Prostate gland (tissue), 2 donors: ENCODE results near the gene HSF2BP. TPM values are rescaled to one million over a fixed set of nuclear protein-coding genes. Genes with fewer than 3 reads are reported as not detected.
"Not testable (repeated sequence)": the region's sequence is repeated elsewhere in the genome, so short reads cannot be mapped to it uniquely, and the experiment has no call there.

Source experiments
- DNase-seq: peaks from one replicate; pipeline ENCODE4 v3.0.0-alpha.2; 2019; ENCODE audit warnings: low spot score
- H3K27ac ChIP-seq, 2 donors: fragments of 200-600 bp; sonication (generic); 2 replicates each; pipeline ENCODE4 v1.5.1; 2017 to 2019
- H3K27me3 ChIP-seq: fragments of 200-600 bp; sonication (generic); replicated peaks from 2 replicates; pipeline ENCODE4 v1.5.1; 2019; ENCODE audit not compliant: insufficient read depth
- H3K36me3 ChIP-seq, 2 donors: fragments of 200-600 bp; sonication (generic); 1 replicate in 1 of 2; 2 replicates in 1 of 2; pipeline versions ENCODE4 v1.5.1 to v1.8.1; 2017 to 2019
- H3K4me1 ChIP-seq: fragments of 200-600 bp; sonication (generic); replicated peaks from 2 replicates; pipeline ENCODE4 v1.5.1; 2019
- H3K4me3 ChIP-seq, 2 donors: fragments of 200-600 bp; sonication (generic); 2 replicates each; pipeline ENCODE4 v1.5.1; 2017 to 2019
- H3K9me3 ChIP-seq: fragments of 200-600 bp; sonication (generic); 2 replicates; pipeline ENCODE4 v1.5.1; 2017
- WGBS: methylation state at CpG from one replicate; pipeline ENCODE4 v1.1.5; 2018; 5-methylcytosine and 5-hydroxymethylcytosine counted together
- intact Hi-C: fragments of 100-400 bp; cut with DNase I; formaldehyde crosslinking; loops from one replicate; pipeline ENCODE4 v1.14.2; 2022
- microRNA-seq: library from miRNA; unstranded; fragments of <30 nt; microRNA quantifications from one replicate; pipeline ENCODE4, GENCODE V29; 2016
- small RNA-seq, 2 donors: library from RNA; depleted of rRNA; stranded (forward); fragments of <200 nt; gene quantifications; one replicate each; pipeline ENCODE3, GENCODE V24; 2016
- total RNA-seq, 2 donors: library from RNA; depleted of rRNA; stranded (reverse); fragments of >200 nt; gene quantifications; one replicate each; pipeline ENCODE4 v1.1.0, GENCODE V29; 2016

Gene HSF2BP
- total RNA-seq, 2 donors from 2014 or later = 3.2 to 7.0 TPM

GRCh38 chr21:43479197-43479596 is 180.1 kb downstream of the HSF2BP start:
- H3K9me3 ChIP-seq, H3K4me3 ChIP-seq, H3K27me3 ChIP-seq, H3K36me3 ChIP-seq, H3K27ac ChIP-seq, intact Hi-C loops, H3K4me1 ChIP-seq, DNase-seq: not testable (repeated sequence)
- no CpG with 5 or more reads among the region's 13 CpGs for WGBS

Small RNAs within 50 kb of the gene (microRNA-seq; reads per million reads assigned to microRNA genes)
- not detected for gene MIR6070

Small RNAs within 50 kb of the gene (small RNA-seq; reads per million reads assigned to genes)
- 0 reads per million in 2 donors for gene MIR6070

Other genes with a start within 250 kb of the HSF2BP start
- 10 to 100 TPM in 1 of 2 donors, under 1 TPM in 1; 0.14 to 17.3 TPM for gene SIK1, start 232.4 kb downstream of the HSF2BP start, total RNA-seq
- 10 to 100 TPM; 22.7 to 38.3 TPM for gene RRP1B, start 72 bp upstream of the HSF2BP start, total RNA-seq
- 100 to 1,000 TPM in 1 of 2 donors, 10 to 100 TPM in 1; 61.4 to 161 TPM for gene PDXK, start 59.6 kb upstream of the HSF2BP start, total RNA-seq
- 10 to 100 TPM; 13.3 to 34.7 TPM for gene CSTB, start 116.8 kb upstream of the HSF2BP start, total RNA-seq
- gene RRP1, start 130.1 kb upstream of the HSF2BP start, total RNA-seq = 10 to 100 TPM; 29.4 to 37.5 TPM
- 10 to 100 TPM; 31.3 to 53.5 TPM for gene AGPAT3, start 205.7 kb upstream of the HSF2BP start, total RNA-seq